Endothelial cell (in vitro differentiated cells): ENCODE measurements around the gene ARHGAP23. TPM values are rescaled to one million over a fixed set of nuclear protein-coding genes. Genes with fewer than 3 reads are reported as not detected.

Experiments used
- DNase-seq: peaks from one replicate; pipeline ENCODE4 v3.0.0; 2021; ENCODE audit warnings: low spot score
- H3K27ac Mint-ChIP-seq: one replicate; pipeline ENCODE4 v1.8.0; 2021; ENCODE audit warnings: mixed read lengths, inconsistent platforms; ENCODE audit not compliant: unreplicated experiment
- H3K27me3 Mint-ChIP-seq: one replicate; pipeline ENCODE4 v1.8.0; 2021; ENCODE audit warnings: mild to moderate bottlenecking, moderate library complexity, mixed read lengths, inconsistent platforms; ENCODE audit not compliant: unreplicated experiment
- H3K36me3 Mint-ChIP-seq: one replicate; pipeline ENCODE4 v1.8.0; 2021; ENCODE audit warnings: mild to moderate bottlenecking, low read depth, mixed read lengths, inconsistent platforms; ENCODE audit not compliant: unreplicated experiment
- H3K4me1 Mint-ChIP-seq: one replicate; pipeline ENCODE4 v1.8.0; 2021; ENCODE audit warnings: mild to moderate bottlenecking, mixed read lengths, inconsistent platforms; ENCODE audit not compliant: unreplicated experiment
- H3K4me3 Mint-ChIP-seq: one replicate; pipeline ENCODE4 v1.8.0; 2021; ENCODE audit warnings: mild to moderate bottlenecking, mixed read lengths, inconsistent platforms; ENCODE audit not compliant: unreplicated experiment
- H3K9me3 Mint-ChIP-seq: one replicate; pipeline ENCODE4 v1.8.0; 2021; ENCODE audit warnings: mixed read lengths, inconsistent platforms; ENCODE audit not compliant: unreplicated experiment
- CTCF ChIP-seq: fragments of 200-600 bp; sonication (generic); IDR thresholded peaks from one replicate; pipeline ENCODE4 v1.5.0; 2021; ENCODE audit warnings: antibody characterized with exemption; ENCODE audit not compliant: unreplicated experiment
- total RNA-seq: library from RNA; stranded (reverse); fragmentation: NEBNext Ultra II Directional; extraction: Animal tissue kit (Norgen Biotek cat#: 25700); gene quantifications from one replicate; pipeline ENCODE4 v1.2.1, GENCODE V29; 2021; ENCODE audit not compliant: unreplicated experiment

Gene ARHGAP23
- total RNA-seq, 1 donor from 2014 or later = 70.5 TPM

GRCh38 chr17:38535886-38536285 is 107.6 kb downstream of the ARHGAP23 start:
- no peaks in the 10 kb centered on the region for H3K9me3 Mint-ChIP-seq
- H3K27me3 Mint-ChIP-seq = peaks cover 8% of the 10 kb centered on the region
- DNase-seq = no peak
- TF ChIP-seq CTCF = no peak
- no peaks in the 10 kb centered on the region for H3K36me3 Mint-ChIP-seq
- no peak overlapping the region for H3K27ac Mint-ChIP-seq
- H3K4me1 Mint-ChIP-seq = no peaks in the 10 kb centered on the region
- H3K4me3 Mint-ChIP-seq = no peak overlapping the region

DNA sequence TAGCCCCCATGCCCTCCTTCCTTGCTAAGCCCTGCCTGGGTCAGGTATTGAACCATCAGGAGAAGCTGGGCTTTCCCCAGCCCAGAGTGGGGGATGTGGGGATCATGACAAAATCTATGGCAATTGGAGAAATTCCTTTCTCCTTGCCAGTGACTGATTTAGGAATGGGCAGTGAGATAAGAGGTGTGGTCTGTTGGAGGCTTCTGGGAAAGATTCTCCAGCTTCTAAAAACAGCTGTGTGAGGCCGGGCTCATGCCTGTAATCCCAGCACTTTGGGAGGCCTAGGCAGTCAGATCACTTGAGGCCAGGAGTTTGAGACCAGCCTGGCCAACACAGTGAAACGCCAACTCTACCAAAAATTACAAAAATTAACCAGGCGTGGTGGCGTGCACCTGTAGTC is 108.4 kb downstream of the ARHGAP23 start:
- no peaks in the 10 kb centered on the region for H3K4me1 Mint-ChIP-seq
- no peaks in the 10 kb centered on the region for H3K36me3 Mint-ChIP-seq
- no peak overlapping the region for H3K27ac Mint-ChIP-seq
- H3K27me3 Mint-ChIP-seq = peaks cover 10% of the 10 kb centered on the region
- H3K4me3 Mint-ChIP-seq = no peak overlapping the region
- TF ChIP-seq CTCF = no peak
- H3K9me3 Mint-ChIP-seq = no peaks in the 10 kb centered on the region
- DNase-seq = no peak

- Mint-ChIP-seq H3K9me3 (no peaks in the 10 kb centered on the region), H3K4me3 (no peak overlapping the region), H3K27ac (no peak overlapping the region), H3K36me3 (no peaks in the 10 kb centered on the region), H3K4me1 (peaks cover 2% of the 10 kb centered on the region), H3K27me3 (peaks cover 10% of the 10 kb centered on the region)
- DNase-seq = no peak
- no peak for TF ChIP-seq CTCF
Observed at GRCh38 chr17:38538906-38539305, 110.6 kb downstream of the ARHGAP23 start.

- no peak overlapping the region for H3K27ac Mint-ChIP-seq
Observed at GRCh38 chr17:38539386-38539785, 111.1 kb downstream of the ARHGAP23 start.

More at GRCh38 chr17:38539386-38539785, 111.1 kb downstream of the ARHGAP23 start:
- DNase-seq = no peak
- H3K36me3 Mint-ChIP-seq = no peaks in the 10 kb centered on the region
- peaks cover 2% of the 10 kb centered on the region for H3K4me1 Mint-ChIP-seq
- H3K4me3 Mint-ChIP-seq = no peak overlapping the region
- H3K9me3 Mint-ChIP-seq = no peaks in the 10 kb centered on the region
- H3K27me3 Mint-ChIP-seq = peaks cover 10% of the 10 kb centered on the region
- TF ChIP-seq CTCF = no peak
